ENCODE results near the gene MMP24OS. TPM values are rescaled to one million over a fixed set of nuclear protein-coding genes. Genes with fewer than 3 reads are reported as not detected.

Gene MMP24OS
- total RNA-seq, 1 donor from 2014 or later: 2.9 TPM

GRCh38 chr20:35273449-35274171 lies 4.3 kb downstream of the MMP24OS start:
- no peaks in the 10 kb centered on the region for H3K27me3 ChIP-seq
- peaks cover 20% of the 10 kb centered on the region for H3F3A ChIP-seq (ENCODE audit: low read depth)
- Mint-ChIP-seq H3K27me3 (ENCODE audit: insufficient read depth, low read depth) (peaks cover 4% of the 10 kb centered on the region), H3K27ac (no peak overlapping the region), H3K4me3 (no peak overlapping the region), H3K36me3 (peaks cover 10% of the 10 kb centered on the region), H3K4me1 (peaks cover 14% of the 10 kb centered on the region), H3K9me3 (no peaks in the 10 kb centered on the region)
- H3K27ac ChIP-seq: peak overlapping the region; percentile 29
- H3K36me3 ChIP-seq: no peaks in the 10 kb centered on the region
- H3K4me2 ChIP-seq: no peak overlapping the region
- DNase-seq (ENCODE audit: low spot score): peak; percentile 51
- TF ChIP-seq CTCF (IDR thresholded peaks at IDR 0.05): no peak
- TF ChIP-seq EZH2 (IDR thresholded peaks at IDR 0.05): no peak
- TF ChIP-seq EZH2phosphoT487 (IDR thresholded peaks at IDR 0.05): no peak
- H3K9me3 ChIP-seq (ENCODE audit: low read depth): no peaks in the 10 kb centered on the region
- peaks cover 10% of the 10 kb centered on the region for H3K79me2 ChIP-seq (ENCODE audit: low read depth)
- H3K4me1 ChIP-seq: peaks cover 5% of the 10 kb centered on the region
- H3K4me3 ChIP-seq: no peak overlapping the region
- H4K20me1 ChIP-seq (ENCODE audit: low read depth): no peaks in the 10 kb centered on the region
- no peak overlapping the region for H2AFZ ChIP-seq (replicated peaks)
- no peak overlapping the region for H3K9ac ChIP-seq

- no peak overlapping the region for H3K27ac Mint-ChIP-seq
Observed at GRCh38 chr20:35271904-35272303, 6.0 kb downstream of the MMP24OS start.

GRCh38 chr20:35271073-35271882 lies 6.6 kb downstream of the MMP24OS start:
- no peak for DNase-seq (ENCODE audit: low spot score)
- TF ChIP-seq CTCF (IDR thresholded peaks at IDR 0.05) (no peak), EZH2 (IDR thresholded peaks at IDR 0.05) (no peak), EZH2phosphoT487 (IDR thresholded peaks at IDR 0.05) (no peak)
- no peak overlapping the region for H3K27ac Mint-ChIP-seq

More at GRCh38 chr20:35271904-35272303, 6.0 kb downstream of the MMP24OS start:
- H3K4me3 Mint-ChIP-seq: no peak overlapping the region
- DNase-seq (ENCODE audit: low spot score): no peak
- Histone ChIP-seq H3K27me3 (no peaks in the 10 kb centered on the region), H3F3A (ENCODE audit: low read depth) (peaks cover 11% of the 10 kb centered on the region), H3K9ac (no peak overlapping the region), H3K27ac (no peak overlapping the region), H4K20me1 (ENCODE audit: low read depth) (no peaks in the 10 kb centered on the region), H3K79me2 (ENCODE audit: low read depth) (peaks cover 6% of the 10 kb centered on the region), H3K9me3 (ENCODE audit: low read depth) (no peaks in the 10 kb centered on the region), H3K4me2 (no peak overlapping the region), H3K4me3 (no peak overlapping the region), H3K36me3 (no peaks in the 10 kb centered on the region), H3K4me1 (peaks cover 5% of the 10 kb centered on the region), H2AFZ (replicated peaks) (no peak overlapping the region)
- no peaks in the 10 kb centered on the region for H3K9me3 Mint-ChIP-seq
- peaks cover 5% of the 10 kb centered on the region for H3K36me3 Mint-ChIP-seq
- H3K4me1 Mint-ChIP-seq: peaks cover 5% of the 10 kb centered on the region
- no peak for TF ChIP-seq EZH2 (IDR thresholded peaks at IDR 0.05)
- TF ChIP-seq EZH2phosphoT487 (IDR thresholded peaks at IDR 0.05): no peak
- TF ChIP-seq CTCF (IDR thresholded peaks at IDR 0.05): no peak
- H3K27me3 Mint-ChIP-seq (ENCODE audit: insufficient read depth, low read depth): peaks cover 3% of the 10 kb centered on the region

More at GRCh38 chr20:35271073-35271882, 6.6 kb downstream of the MMP24OS start:
- Histone ChIP-seq H3K9me3 (ENCODE audit: low read depth) (no peaks in the 10 kb centered on the region), H3K36me3 (no peaks in the 10 kb centered on the region), H3K4me3 (no peak overlapping the region), H3K79me2 (ENCODE audit: low read depth) (no peaks in the 10 kb centered on the region), H3K27ac (no peak overlapping the region), H3K4me2 (no peak overlapping the region), H4K20me1 (ENCODE audit: low read depth) (no peaks in the 10 kb centered on the region), H3K9ac (no peak overlapping the region), H3K4me1 (peaks cover 5% of the 10 kb centered on the region), H3F3A (ENCODE audit: low read depth) (peaks cover 11% of the 10 kb centered on the region), H2AFZ (replicated peaks) (no peak overlapping the region), H3K27me3 (no peaks in the 10 kb centered on the region)
- H3K27me3 Mint-ChIP-seq (ENCODE audit: insufficient read depth, low read depth): peaks cover 3% of the 10 kb centered on the region
- peaks cover 5% of the 10 kb centered on the region for H3K4me1 Mint-ChIP-seq
- H3K4me3 Mint-ChIP-seq: no peak overlapping the region
- H3K9me3 Mint-ChIP-seq: no peaks in the 10 kb centered on the region
- H3K36me3 Mint-ChIP-seq: peaks cover 5% of the 10 kb centered on the region

All from neural progenitor cell (in vitro differentiated cells).